ENCODE measurements around the gene DPAGT1.

DPAGT1 gene

DNA sequence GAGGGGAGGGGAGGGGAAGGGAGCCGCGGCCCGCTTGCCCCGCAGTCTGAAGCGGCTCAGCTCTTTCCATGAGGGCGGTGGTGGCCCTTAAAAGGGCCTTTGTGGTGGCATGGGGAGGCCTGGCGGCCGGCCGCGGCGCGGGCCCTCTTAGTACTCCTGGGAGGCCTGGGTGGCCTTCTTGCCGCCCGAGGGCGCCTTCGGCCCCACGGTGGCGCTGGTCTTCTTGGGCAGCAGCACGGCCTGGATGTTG, 6.9 kb downstream of the DPAGT1 start:
- in situ Hi-C loops (cut with MboI; ENCODE audit: low sequenced_read_pairs), result no loop called here

DNA sequence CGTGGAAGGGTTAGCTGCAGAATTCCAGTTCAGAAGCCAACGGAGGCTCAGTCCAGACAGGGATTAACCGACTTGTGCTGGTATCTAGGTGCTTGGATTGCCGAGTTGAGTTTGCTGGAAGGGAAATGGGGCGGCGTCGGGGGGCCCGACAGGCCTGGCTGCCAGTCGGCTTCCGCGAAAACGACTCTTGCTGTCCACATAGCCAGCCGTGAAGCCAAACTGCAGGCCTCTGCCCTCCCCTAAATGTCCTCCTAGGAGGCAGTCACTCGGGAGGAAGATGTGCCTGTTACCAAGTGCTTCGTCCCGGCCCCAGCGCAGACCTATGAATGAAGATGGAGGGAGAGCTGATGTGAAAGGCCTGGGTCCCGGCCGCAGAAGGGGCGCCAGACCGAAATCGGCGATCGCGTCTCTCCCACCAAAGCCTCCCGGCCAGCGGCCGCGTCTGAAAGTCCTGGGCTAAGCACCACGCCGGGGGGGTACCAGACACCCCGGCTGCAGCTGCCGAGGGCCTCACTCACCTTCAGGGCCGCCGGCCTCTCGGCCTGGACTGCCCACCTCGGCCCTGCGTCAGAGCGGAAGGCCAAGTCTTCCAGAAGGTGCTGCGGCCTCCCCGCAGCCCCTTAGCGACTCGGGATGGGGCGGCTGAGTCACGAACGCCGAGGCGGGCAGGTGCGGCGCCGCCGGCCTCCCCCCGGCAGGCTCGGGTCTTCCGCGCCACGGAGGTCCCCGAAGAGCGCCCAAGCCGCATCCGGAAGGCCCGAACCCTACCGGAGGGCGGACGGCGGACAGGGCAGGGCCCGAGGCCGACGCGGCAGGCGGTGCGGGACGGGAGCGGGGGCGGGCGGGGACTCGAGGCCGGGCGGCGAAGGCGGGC, 7.5 kb downstream of the DPAGT1 start:
- in situ Hi-C loops (cut with MboI; ENCODE audit: low sequenced_read_pairs), result no loop called here

DNA sequence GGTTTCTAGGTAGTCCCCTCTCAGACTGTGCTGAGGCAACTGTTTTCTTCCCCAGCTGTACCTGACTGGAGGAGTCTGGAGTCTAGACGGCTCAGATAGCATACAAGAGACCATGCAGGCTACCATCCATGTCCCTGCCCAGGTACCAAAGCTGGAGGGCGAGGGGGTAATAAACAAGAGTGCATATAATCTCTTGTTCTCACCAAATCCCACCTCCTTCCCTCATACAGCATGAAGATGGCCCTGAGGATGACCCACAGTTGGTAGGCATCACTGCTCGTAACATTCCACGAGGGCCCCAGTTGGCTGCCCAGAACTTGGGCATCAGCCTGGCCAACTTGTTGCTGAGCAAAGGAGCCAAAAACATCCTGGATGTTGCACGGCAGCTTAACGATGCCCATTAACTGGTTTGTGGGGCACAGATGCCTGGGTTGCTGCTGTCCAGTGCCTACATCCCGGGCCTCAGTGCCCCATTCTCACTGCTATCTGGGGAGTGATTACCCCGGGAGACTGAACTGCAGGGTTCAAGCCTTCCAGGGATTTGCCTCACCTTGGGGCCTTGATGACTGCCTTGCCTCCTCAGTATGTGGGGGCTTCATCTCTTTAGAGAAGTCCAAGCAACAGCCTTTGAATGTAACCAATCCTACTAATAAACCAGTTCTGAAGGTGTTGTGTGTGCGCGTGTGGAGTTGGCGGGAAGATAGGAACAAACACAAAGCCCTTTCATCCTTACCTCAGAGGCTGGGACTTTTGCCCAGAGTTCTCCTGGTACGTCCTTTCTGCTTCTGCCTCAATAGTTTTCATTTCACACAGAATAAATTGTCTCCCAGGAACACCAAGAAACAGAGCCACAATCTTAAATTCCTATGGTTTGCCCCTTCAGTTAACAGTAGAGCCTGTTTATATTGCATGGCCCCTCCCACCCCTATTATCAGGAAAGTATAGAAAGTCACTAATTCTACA, 8.5 kb downstream of the DPAGT1 start:
- in situ Hi-C loops (cut with MboI; ENCODE audit: low sequenced_read_pairs), result no loop called here

DNA sequence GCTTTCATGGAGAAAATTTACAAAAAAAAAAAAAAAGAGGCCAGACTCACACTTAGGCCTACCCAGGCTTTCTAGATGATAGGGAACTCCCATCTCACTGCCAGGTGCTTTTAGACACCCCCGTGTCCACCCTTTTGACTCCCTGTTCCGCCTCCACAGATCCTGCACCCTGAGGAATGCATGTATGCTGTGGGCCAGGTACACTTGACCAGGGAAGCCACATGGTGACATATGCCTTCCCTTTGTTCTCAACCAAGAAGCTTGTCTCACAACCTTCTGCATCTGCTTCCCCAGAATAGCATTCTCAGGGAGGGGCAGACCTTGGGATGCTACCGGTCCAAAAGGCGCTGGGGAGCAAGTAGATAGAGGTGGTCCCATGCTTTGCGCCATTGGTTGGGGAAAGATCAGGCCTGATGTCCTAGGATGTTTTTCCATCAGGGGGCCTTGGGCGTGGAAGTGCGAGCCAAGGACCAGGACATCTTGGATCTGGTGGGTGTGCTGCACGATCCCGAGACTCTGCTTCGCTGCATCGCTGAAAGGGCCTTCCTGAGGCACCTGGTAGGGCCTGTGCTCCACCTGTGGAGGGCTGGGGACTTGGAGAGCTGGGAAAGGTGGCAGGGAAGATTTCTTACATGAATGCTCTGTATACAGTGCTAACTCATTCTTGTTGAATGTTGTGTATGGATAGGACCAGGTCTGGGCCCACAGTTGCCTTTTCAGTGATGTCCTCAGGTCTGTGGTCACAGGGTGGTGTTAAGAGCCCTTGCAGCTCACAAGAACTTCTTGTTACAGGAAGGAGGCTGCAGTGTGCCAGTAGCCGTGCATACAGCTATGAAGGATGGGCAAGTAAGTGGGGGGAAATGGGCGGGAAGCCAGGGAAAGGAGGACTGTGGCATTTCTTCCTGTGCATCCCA, 9.4 kb downstream of the DPAGT1 start:
- in situ Hi-C loops (cut with MboI; ENCODE audit: low sequenced_read_pairs), result no loop called here

DNA sequence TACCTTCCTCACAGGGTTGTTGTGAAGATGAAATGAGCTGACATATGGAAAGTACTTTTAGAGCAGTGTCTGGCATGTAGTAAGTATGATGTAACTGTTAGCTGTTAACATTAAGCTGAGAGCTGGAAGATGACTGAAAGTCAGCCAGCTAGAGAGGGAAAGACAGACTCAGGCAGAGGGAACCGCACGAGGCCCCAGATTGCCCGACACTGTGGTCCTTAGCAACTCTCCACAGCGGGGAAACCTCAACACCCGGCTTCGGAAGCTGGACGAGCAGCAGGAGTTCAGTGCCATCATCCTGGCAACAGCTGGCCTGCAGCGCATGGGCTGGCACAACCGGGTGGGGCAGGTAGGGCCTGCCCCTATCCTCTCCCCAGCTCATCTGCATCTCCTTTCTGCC, 10.5 kb downstream of the DPAGT1 start:
- in situ Hi-C loops (cut with MboI; ENCODE audit: low sequenced_read_pairs), result no loop called here

DNA sequence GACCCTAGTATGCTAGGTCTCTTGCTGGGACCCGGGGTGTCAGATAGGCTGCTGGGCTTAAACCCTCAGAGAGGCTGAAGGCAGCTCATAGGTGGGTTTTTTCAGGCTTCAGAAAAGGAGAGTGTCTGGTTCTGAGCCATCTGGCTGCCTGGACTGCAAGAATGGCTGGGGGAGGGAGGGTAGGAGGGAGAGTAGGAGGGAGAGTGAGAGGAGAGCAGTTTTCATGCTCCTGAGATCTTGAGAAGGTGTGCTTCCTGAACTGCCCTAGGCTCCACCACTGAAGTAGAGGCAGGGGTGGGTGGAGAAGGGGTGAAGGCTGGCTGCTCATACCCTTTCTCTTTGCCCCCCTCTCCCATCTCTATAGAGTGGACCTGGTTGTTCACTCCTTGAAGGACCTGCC, 12.3 kb downstream of the DPAGT1 start:
- in situ Hi-C loops (cut with MboI; ENCODE audit: low sequenced_read_pairs), result no loop called here

DNA sequence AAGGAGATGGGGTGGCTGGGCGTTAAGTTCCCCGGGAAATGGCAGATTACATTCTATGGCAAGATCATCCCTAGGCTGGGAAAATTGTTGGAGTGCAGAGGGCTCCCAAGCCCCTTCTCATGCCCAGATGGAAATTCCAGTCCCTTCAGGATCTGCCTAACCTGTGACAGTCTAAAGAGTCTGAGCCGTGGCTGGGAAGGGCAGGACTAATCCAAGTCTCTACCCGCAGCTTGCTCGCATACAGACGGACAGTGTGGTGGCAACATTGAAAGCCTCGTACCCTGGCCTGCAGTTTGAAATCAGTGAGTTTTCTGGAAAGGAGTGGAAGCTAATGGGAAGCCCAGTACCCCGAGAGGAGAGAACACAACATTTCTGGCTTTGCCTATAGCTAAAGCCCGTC, 13.2 kb downstream of the DPAGT1 start:
- in situ Hi-C loops (cut with MboI; ENCODE audit: low sequenced_read_pairs), result no loop called here

DNA sequence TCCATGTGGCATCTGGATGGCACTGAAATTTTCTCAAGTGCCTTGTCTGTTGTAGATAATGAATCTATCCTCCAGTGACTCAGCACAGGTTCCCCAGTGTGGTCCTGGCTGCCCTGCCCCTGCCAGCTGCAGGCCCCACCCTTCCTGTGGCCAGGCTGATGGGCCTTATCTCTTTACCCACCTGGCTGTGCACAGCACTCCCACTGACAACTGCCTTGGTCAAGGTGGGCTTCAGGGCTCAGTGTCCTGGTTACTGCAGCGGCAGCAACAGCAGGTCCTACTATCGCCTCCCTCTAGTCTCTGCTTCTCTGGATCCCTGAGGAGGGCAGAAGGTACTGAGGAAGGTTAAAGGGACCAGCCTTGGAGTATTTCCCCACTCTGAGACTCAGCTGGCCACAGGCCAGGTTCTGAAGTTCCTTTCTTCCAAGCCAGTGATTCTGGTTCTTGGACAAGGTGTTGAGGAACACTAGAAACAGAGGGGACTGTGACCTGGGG, 13.9 kb downstream of the DPAGT1 start:
- in situ Hi-C loops (cut with MboI; ENCODE audit: low sequenced_read_pairs), result no loop called here

DNA sequence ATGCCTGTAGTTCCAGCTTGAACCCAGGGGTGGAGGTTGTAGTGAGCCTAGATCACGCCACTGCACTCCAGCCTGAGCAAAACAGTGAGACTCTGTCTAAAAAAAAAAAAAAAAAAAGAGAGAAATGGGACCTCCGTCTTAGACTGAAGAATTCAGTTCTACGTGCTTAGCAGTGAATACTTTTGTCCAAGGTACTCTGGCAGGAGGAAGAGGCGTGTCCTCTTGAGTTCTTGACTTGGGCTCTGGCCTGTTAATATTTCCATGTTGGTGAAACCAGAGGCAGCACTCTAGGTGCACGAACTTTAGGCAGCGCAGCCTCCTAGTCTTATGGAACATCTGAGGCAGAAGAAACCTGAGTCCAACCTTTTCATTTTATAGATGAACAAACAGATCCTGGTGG, 14.5 kb downstream of the DPAGT1 start:
- in situ Hi-C loops (cut with MboI; ENCODE audit: low sequenced_read_pairs), result no loop called here

DNA sequence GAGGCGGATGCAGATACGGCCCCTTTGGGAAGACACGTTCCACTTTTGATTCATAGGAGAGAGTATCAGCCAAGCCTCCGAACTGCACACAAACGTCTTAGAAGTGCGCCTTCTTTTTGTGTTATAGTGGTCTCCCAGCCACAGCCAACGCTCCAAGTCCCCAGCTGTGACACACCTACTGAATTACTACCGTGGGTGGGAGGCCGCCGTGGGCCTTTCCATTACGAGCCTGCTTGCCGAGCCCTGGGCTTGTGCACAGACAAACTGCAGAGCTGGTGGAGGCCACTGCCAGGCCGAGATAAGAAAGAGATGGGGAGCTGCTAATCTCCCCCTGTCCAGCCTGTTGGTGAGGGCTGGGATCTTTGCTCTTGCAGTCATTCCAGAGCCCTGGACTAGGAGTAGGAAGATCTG, 16.2 kb downstream of the DPAGT1 start:
- in situ Hi-C loops (cut with MboI; ENCODE audit: low sequenced_read_pairs), result no loop called here

DNA sequence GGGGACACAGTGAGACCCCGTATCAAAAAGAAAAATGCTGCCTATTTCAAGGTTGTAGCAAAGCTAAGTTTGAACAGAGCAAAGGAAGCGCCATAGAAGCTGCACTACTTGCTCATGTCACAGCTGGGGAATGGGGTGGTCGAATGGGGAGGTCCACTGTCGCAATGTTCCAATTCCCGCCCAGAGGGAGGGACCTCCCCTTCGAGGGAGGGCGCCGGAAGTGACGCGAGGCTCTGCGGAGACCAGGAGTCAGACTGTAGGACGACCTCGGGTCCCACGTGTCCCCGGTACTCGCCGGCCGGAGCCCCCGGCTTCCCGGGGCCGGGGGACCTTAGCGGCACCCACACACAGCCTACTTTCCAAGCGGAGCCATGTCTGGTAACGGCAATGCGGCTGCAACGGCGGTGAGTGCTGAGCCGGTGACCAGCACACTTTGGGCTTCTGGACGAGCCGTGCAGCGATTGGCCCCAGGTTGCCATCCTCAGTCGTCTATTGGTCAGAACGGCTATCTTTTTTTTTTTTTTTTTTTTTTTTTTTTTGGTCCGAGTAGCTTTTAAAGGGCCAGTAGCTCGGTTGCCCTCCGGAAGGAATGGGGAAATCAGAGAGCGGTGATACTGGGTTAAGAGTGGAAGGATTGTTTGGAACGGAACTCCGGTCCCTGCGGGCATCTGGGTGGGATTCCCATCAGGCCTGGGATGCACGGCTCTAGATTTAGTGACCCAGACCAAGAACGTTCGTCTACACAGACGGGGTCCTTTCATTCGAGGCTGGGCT, 16.8 kb downstream of the DPAGT1 start, which contains the start of gene HMBS:
TSS of gene HMBS (plus strand) at position 219 of the 774 bp plus-strand sequence. CDS start at position 372, 153 bp downstream.
- in situ Hi-C loops (cut with MboI; ENCODE audit: low sequenced_read_pairs), result no loop called here

DNA sequence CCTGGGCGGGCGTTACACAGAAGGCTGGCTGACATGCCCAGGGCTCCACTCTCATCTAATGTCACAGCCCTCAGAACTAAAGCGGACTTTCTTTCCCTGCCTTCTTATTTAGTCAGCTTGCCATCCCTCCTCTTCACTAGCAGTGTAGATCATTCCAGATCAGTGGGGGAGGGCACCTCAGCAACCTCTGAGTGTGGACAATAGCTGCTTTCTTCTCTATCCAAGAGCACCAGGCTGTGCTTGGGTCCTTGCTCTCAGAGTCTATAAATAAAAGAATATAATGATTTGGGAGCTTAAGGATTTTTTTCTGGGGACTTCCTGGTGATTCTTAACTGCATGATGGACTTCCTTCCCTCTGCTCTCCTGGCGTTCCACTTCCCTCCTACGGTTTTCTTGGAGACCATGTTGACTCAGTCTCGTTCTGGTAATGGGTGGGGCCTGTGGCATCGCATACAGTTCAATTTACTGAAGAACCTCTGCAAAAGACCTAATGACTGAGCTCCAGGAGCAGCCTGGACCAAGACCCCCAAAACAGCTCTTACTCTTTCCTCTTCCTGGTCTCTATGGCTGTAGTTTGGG, 19.9 kb downstream of the DPAGT1 start:
- in situ Hi-C loops (cut with MboI; ENCODE audit: low sequenced_read_pairs), result no loop called here

DNA sequence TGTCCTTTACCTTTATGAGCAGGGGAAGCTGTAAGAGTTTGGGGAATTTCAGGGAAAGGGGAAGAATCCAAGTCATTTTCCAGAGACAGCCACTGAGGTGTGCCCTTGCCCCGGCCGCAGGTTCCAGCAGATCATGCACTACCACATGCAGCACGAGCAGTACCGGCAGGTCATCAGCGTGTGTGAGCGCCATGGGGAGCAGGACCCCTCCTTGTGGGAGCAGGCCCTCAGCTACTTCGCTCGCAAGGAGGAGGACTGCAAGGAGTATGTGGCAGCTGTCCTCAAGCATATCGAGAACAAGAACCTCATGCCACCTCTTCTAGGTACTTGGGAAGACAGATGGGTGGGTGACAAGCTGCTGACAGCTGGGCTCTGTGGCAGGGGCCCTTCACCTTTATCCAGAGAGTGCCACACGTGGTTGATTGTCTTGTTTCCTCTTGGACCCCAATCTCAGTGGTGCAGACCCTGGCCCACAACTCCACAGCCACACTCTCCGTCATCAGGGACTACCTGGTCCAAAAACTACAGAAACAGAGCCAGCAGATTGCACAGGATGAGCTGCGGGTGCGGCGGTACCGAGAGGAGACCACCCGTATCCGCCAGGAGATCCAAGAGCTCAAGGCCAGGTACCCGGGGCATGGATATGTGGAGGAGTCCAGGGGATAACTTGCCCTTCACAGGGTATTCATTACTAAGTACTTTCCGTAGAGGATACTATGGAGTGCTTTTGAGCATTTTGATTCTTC, 22.8 kb downstream of the DPAGT1 start:
- in situ Hi-C loops (cut with MboI; ENCODE audit: low sequenced_read_pairs), result no loop called here

DNA sequence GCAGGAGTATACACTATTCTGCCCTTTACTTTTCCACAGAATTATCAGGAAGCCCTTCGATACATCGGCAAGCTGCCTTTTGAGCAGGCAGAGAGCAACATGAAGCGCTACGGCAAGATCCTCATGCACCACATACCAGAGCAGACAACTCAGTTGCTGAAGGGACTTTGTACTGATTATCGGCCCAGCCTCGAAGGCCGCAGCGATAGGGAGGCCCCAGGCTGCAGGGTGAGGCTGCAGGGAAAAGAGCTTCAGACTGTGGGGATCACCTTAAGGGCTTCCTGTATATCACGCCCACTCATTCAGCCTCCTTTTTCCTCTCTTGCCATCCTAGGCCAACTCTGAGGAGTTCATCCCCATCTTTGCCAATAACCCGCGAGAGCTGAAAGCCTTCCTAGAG, 23.8 kb downstream of the DPAGT1 start:
- in situ Hi-C loops (cut with MboI; ENCODE audit: low sequenced_read_pairs), result no loop called here

DNA sequence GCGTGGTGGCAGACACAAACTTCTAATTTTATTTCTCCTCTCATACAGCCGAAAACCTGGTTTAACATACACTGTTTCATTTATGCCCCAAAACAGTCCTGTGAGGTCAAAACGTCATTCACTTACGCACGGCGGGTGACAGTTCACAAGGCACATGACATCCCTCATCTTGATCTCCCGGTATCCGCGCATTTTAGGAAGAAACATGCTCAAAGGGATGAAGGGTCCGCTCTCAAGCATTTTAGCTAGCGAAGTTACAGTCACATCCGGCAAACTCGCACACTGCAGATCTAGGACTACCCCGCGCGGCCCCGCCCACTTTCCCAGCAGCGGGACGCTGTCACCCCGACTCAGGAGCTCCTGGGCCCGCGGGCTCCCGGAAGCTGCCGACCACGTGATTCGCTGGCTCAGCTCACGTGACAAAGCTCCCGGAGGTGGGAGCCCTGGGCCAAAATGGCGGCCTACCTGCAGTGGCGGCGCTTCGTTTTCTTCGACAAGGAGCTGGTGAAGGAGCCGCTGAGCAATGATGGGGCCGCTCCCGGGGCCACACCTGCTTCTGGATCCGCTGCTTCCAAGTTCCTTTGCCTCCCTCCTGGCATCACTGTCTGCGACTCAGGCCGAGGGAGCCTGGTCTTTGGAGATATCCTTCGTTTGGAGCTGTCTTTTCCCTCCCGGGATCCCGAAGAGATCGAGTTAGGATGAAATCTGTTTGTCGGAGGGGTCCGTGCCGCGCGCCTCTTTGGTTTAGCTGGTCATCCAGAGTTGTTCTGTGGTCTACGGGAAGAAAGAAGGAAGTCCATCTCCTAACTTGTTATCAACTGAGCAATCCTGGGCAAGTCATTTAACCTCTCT, 34.1 kb downstream of the DPAGT1 start, which contains the start of gene VPS11:
TSS of gene VPS11 (plus strand) at position 448 of the 852 bp plus-strand sequence. CDS start at position 454, 6 bp downstream.
- in situ Hi-C loops (cut with MboI; ENCODE audit: low sequenced_read_pairs), result no loop called here

DNA sequence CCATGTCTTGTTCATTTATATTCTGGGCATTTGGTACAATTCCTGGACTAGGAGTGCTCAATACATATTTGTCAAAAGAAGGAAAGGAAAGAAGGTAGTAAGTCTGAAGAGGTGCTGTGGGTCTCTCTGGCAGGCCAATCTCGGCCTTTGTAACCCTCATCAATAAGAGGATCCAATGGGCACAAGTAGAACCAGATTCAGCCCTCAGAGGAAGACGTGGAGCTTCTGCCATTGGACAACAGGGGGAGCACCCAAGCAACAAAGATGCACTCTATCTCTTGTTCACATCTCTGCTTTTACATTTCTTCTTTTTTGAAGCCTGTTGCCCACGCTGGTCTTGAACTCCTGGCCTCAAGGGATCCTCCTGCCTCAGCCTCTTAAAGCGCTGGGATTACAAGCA, 36.3 kb downstream of the DPAGT1 start:
- in situ Hi-C loops (cut with MboI; ENCODE audit: low sequenced_read_pairs), result no loop called here

DNA sequence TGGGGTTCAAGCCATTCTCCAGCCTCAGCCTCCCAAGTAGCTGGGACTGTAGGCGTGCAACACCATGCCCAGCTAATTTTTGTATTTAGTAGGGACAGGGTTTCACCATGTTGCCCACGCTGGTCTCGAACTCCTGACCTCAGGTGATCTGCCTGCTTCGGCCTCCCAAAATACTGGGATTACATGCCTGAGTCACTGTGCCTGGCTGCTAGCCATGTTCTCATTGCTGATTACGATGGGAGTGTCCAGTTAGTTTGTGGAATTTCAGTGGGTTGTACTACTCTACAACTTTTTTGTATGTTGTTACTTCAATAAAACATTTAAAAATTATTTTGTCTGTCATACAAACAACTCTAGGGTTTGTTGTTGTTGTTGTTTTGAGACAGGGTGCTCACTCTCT, 38.9 kb downstream of the DPAGT1 start:
- in situ Hi-C loops (cut with MboI; ENCODE audit: low sequenced_read_pairs), result no loop called here

DNA sequence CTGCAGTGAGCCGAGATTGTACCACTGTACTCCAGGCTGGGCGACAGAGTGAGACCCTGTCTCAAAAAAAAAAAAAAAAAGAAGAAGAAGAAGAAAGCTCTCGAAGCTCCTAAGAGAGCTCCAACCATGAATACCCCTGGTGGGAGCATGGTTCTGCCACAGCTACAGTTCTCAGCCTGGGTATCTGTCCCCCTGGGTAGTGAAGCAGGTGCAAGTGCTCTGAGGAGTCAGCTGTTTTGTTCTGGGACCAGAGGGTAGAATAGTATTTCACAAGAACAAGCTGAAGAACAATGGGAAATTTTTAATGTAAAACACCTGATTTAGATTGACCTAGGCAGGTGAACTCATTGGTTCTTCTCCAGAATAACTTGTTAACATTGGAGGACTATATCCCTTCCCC, 40.4 kb downstream of the DPAGT1 start:
- in situ Hi-C loops (cut with MboI; ENCODE audit: low sequenced_read_pairs), result no loop called here

Measured in hTERT RPE-1 (cell line).